Measurements from ENCODE around the gene NAV2. TPM values are rescaled to one million over a fixed set of nuclear protein-coding genes. Genes with fewer than 3 reads are reported as not detected.

Gene NAV2
- total and polyA plus RNA-seq, 9 donors: 25.7 to 70.6 (median 46.1) TPM

DNA sequence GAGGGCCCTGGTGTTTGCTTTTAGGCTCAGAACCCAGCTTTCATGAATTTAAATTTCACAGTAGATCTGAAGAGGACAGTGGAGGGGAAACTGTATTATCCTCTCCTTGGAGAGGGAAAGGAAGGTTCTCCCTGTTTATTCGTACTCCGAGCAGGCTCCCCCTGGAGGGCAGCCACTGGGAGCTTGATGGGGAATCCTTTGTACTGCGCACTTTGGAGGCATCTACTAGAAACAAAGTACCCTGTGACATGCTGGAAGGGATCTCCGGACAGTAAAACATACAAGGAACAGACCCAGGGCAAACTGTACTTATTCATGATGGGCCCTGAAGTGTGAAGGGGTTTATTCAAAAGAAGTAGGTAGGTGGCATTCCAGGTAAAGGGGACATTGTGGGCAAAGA, 27.2 kb downstream of the NAV2 start:
- peaks cover 11% of the 10 kb centered on the region for H3K4me1 ChIP-seq (ENCODE audit: control insufficient read depth, insufficient read depth, low read length)
- WGBS (ENCODE audit: insufficient coverage): 70% methylated on average over 2 of the region's 4 CpGs
- H3K9me3 ChIP-seq (replicated peaks; ENCODE audit: control insufficient read depth, low read depth, low read length): no peaks in the 10 kb centered on the region
- no peak overlapping the region for H3K27ac ChIP-seq (ENCODE audit: low read length)
- no peak for DNase-seq
- no peak overlapping the region for H3K4me3 ChIP-seq (ENCODE audit: low read length)
- H3K36me3 ChIP-seq (ENCODE audit: control insufficient read depth, insufficient read depth, low read length): no peaks in the 10 kb centered on the region
- H3K27me3 ChIP-seq (ENCODE audit: control insufficient read depth, insufficient read depth, low read length): peaks cover 2% of the 10 kb centered on the region

DNA sequence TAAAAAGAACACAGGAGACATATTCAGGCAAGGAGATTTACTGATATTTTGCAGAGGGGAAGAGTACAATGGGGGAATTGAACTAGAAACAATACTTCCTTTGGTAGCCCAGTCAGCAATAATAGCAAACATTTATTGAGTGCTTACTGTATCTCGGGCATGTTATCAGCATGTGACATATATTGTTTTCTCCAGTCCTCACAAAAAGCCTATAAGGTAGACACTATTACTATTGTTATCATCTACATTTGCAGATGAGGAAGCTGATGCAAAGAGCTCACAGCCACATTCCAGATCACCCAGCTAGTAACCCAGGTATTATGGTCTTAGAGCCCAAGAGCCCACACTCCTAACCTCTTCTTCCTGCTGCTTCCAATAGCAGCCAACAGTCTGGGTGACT, 27.9 kb downstream of the NAV2 start:
- Histone ChIP-seq H3K27me3 (ENCODE audit: control insufficient read depth, insufficient read depth, low read length) (peaks cover 2% of the 10 kb centered on the region), H3K9me3 (replicated peaks; ENCODE audit: control insufficient read depth, low read depth, low read length) (no peaks in the 10 kb centered on the region), H3K36me3 (ENCODE audit: control insufficient read depth, insufficient read depth, low read length) (no peaks in the 10 kb centered on the region), H3K4me1 (ENCODE audit: control insufficient read depth, insufficient read depth, low read length) (peaks cover 11% of the 10 kb centered on the region), H3K27ac (ENCODE audit: low read length) (no peak overlapping the region), H3K4me3 (ENCODE audit: low read length) (no peak overlapping the region)
- no peak for DNase-seq
- WGBS (ENCODE audit: insufficient coverage): no CpG with 5 or more reads among the region's 1 CpG

DNA sequence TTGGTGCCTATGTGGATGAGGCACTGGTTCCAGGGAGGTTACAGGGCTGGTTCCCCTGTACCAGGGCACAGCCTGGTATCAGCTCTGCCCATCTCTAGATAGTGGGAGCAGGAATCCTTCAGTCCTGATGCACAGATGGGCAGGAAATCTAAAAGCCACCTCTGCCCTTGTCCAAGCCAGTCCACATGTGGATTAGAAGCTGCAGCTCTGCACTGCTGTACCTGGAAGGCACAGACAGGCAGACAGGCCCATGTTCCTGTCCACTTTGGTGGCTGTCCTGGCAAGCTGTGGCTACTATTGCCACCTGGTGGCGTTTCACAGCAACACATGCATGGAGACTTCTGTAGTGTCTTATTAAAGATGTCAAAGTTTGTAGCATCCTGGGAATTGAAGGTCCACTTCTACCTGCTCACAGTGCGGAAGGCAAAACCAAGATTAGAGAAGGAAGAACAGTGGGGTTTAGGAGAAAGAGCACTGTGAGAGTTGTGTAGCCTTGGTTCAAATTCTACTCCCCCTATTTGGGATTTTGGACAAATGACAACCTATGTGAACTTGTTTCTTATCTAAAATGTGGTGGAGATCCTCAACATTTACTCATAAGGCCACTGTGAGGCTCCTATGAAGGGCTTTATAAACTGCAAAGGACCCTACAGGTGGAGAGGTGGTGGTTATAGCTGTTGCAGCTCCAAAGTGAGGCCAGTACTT, 30.1 kb downstream of the NAV2 start:
- Histone ChIP-seq H3K36me3 (ENCODE audit: control insufficient read depth, insufficient read depth, low read length) (no peaks in the 10 kb centered on the region), H3K9me3 (replicated peaks; ENCODE audit: control insufficient read depth, low read depth, low read length) (no peaks in the 10 kb centered on the region), H3K27me3 (ENCODE audit: control insufficient read depth, insufficient read depth, low read length) (no peaks in the 10 kb centered on the region), H3K4me1 (ENCODE audit: control insufficient read depth, insufficient read depth, low read length) (peaks cover 8% of the 10 kb centered on the region), H3K27ac (ENCODE audit: low read length) (no peak overlapping the region), H3K4me3 (ENCODE audit: low read length) (no peak overlapping the region)
- WGBS (ENCODE audit: insufficient coverage): 17% methylated on average over 2 of the region's 2 CpGs
- peak; percentile 78 for DNase-seq

DNA sequence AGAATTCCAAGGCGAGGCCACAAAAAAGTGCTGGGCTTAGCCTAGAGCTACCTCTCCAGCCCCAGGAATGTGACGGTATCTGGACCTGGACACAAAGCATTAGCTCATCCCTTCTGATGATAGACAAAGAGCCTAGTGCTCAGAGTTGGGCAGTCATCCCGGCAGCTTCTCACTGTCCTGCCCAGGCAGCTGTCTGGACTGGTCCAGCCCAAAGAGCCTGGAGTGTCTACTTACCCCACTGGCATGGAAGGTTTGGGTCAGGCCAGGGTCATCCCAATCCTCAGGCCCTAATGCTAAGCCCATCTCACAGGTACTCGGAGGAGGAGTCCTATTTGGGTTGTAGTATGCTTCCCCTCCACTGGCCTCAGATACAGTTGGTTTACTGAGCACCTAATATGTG, 31.0 kb downstream of the NAV2 start:
- Histone ChIP-seq H3K9me3 (replicated peaks; ENCODE audit: control insufficient read depth, low read depth, low read length) (no peaks in the 10 kb centered on the region), H3K36me3 (ENCODE audit: control insufficient read depth, insufficient read depth, low read length) (no peaks in the 10 kb centered on the region), H3K4me3 (ENCODE audit: low read length) (no peak overlapping the region), H3K4me1 (ENCODE audit: control insufficient read depth, insufficient read depth, low read length) (peaks cover 8% of the 10 kb centered on the region), H3K27me3 (ENCODE audit: control insufficient read depth, insufficient read depth, low read length) (no peaks in the 10 kb centered on the region), H3K27ac (ENCODE audit: low read length) (no peak overlapping the region)
- WGBS (ENCODE audit: insufficient coverage): 87% methylated on average over 2 of the region's 4 CpGs
- no peak for DNase-seq

DNA sequence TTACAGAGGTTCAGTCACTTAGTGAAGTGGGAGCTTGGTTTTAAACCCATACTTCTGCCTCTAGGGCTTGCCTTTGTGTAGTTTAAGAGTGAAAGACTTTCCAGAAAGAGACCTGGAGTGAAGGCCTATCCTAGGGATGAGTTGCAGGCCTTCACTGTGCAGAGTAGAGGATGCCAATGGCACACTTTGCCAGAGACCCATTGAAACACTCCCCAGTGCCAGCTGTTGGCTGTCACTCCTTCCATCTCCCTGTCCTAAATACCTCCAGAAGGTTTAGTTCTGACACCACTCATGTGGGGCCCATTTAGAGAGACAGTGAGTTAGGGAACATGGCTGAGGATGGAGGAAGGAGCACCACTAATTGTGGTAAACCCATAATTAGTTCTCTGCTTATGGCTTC, 31.5 kb downstream of the NAV2 start:
- H3K27me3 ChIP-seq (ENCODE audit: control insufficient read depth, insufficient read depth, low read length): no peaks in the 10 kb centered on the region
- no peak for DNase-seq
- H3K4me1 ChIP-seq (ENCODE audit: control insufficient read depth, insufficient read depth, low read length): peaks cover 8% of the 10 kb centered on the region
- no peak overlapping the region for H3K4me3 ChIP-seq (ENCODE audit: low read length)
- no peak overlapping the region for H3K27ac ChIP-seq (ENCODE audit: low read length)
- no peaks in the 10 kb centered on the region for H3K9me3 ChIP-seq (replicated peaks; ENCODE audit: control insufficient read depth, low read depth, low read length)
- H3K36me3 ChIP-seq (ENCODE audit: control insufficient read depth, insufficient read depth, low read length): no peaks in the 10 kb centered on the region

DNA sequence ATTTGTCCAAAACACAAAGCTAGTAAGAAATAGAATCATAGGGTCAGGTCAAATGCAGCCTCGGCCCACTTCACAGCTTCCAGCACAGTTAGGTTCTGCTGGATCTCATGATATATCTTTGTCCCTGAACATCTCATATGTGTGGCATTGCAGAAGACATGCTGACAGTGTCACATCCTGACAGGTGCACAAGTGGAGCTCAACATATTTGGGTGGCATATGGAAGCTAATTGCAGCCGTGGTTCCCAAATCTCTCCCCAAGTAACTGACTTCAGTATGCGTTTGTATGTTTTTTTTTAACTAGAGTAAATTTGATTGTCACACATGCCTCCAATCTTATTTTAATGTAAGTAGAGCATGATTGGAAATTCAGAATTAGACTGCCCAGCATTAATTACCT, 33.4 kb downstream of the NAV2 start:
- no CpG with 5 or more reads among the region's 3 CpGs for WGBS (ENCODE audit: insufficient coverage)
- Histone ChIP-seq H3K4me1 (ENCODE audit: control insufficient read depth, insufficient read depth, low read length) (peaks cover 8% of the 10 kb centered on the region), H3K9me3 (replicated peaks; ENCODE audit: control insufficient read depth, low read depth, low read length) (no peaks in the 10 kb centered on the region), H3K4me3 (ENCODE audit: low read length) (no peak overlapping the region), H3K36me3 (ENCODE audit: control insufficient read depth, insufficient read depth, low read length) (no peaks in the 10 kb centered on the region), H3K27me3 (ENCODE audit: control insufficient read depth, insufficient read depth, low read length) (no peaks in the 10 kb centered on the region), H3K27ac (ENCODE audit: low read length) (no peak overlapping the region)
- no peak for DNase-seq

DNA sequence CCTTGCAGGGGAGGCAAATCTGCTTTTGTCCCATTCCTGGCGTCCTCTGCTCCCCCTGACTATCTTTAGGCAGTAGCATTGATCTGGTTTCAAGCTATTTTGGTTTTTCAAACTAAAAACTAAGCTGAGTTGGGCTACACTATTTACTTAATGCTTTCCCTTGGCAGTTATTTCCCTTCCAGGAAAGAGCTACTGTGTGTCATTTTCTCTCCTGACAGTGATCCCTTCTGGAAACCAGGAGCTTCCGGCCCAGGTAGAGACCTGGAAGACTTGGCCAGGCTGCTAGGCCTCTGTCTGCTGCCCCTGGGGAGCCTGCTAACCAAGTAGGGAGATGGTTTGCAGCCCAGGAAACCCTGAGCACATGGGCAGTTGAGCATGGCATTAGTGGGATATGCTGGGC, 35.0 kb downstream of the NAV2 start:
- 79% methylated on average over 2 of the region's 2 CpGs for WGBS (ENCODE audit: insufficient coverage)
- no peak for DNase-seq
- Histone ChIP-seq H3K4me1 (ENCODE audit: control insufficient read depth, insufficient read depth, low read length) (peaks cover 8% of the 10 kb centered on the region), H3K9me3 (replicated peaks; ENCODE audit: control insufficient read depth, low read depth, low read length) (no peaks in the 10 kb centered on the region), H3K4me3 (ENCODE audit: low read length) (no peak overlapping the region), H3K27me3 (ENCODE audit: control insufficient read depth, insufficient read depth, low read length) (no peaks in the 10 kb centered on the region), H3K27ac (ENCODE audit: low read length) (no peak overlapping the region), H3K36me3 (ENCODE audit: control insufficient read depth, insufficient read depth, low read length) (no peaks in the 10 kb centered on the region)

DNA sequence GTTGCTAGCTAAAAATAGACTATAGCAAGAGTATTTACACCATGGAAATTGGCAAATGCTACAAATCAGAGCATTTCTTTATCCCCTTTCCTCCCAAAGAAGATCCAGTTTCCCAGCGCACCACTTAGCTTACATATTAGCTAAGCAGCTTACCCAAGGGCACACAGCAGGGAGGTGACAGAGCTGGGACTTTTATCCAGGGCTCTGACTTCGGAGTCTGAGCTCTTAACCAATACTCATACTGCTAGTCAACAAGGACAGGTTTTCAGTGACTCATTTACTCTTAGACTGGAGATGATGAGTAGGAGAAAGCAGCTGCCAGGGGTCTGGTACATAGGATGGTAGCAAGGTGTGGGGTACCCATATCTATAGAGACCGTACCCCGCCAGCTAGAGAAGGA, 38.4 kb downstream of the NAV2 start:
- DNase-seq: no peak
- H3K4me3 ChIP-seq (ENCODE audit: low read length): no peak overlapping the region
- no peaks in the 10 kb centered on the region for H3K27me3 ChIP-seq (ENCODE audit: control insufficient read depth, insufficient read depth, low read length)
- no peaks in the 10 kb centered on the region for H3K9me3 ChIP-seq (replicated peaks; ENCODE audit: control insufficient read depth, low read depth, low read length)
- no CpG with 5 or more reads among the region's 4 CpGs for WGBS (ENCODE audit: insufficient coverage)
- H3K27ac ChIP-seq (ENCODE audit: low read length): no peak overlapping the region
- H3K36me3 ChIP-seq (ENCODE audit: control insufficient read depth, insufficient read depth, low read length): no peaks in the 10 kb centered on the region
- H3K4me1 ChIP-seq (ENCODE audit: control insufficient read depth, insufficient read depth, low read length): no peaks in the 10 kb centered on the region

DNA sequence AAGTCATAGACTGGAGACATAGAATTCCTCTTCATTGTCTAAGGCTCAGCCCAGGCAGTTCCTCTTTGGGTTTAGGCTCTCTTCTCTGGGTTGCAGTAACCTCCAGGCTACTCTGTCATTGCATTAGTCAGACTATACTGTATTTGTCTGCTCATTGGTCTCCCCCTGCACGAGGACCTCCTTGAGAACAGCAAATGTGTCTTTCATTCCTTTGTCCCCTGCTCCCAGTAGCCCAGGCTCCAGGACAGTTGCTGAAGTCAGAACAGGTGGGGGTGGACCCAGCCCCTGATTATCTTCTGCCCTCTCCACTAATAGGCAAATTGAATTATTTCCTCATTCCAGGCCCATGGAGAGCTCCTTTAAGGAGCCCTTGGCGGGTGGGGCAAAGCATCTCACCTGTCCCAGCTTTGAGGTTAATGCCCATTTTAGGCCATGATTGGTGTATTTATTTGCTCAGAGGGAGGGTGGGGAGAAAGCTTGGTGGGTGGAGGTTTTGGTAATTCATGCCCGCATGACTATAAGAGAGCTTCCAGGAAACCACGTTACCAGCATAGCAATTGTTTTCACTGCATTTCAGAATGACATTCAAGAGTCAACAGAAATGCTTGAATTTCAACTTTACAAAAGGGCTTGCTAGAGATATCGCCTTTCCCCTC, 40.9 kb downstream of the NAV2 start:
- Histone ChIP-seq H3K27me3 (ENCODE audit: control insufficient read depth, insufficient read depth, low read length) (no peaks in the 10 kb centered on the region), H3K4me3 (ENCODE audit: low read length) (no peak overlapping the region), H3K36me3 (ENCODE audit: control insufficient read depth, insufficient read depth, low read length) (no peaks in the 10 kb centered on the region), H3K27ac (ENCODE audit: low read length) (no peak overlapping the region), H3K4me1 (ENCODE audit: control insufficient read depth, insufficient read depth, low read length) (peaks cover 8% of the 10 kb centered on the region), H3K9me3 (replicated peaks; ENCODE audit: control insufficient read depth, low read depth, low read length) (no peaks in the 10 kb centered on the region)
- 90% methylated on average over 3 of the region's 5 CpGs for WGBS (ENCODE audit: insufficient coverage)
- no peak for DNase-seq

DNA sequence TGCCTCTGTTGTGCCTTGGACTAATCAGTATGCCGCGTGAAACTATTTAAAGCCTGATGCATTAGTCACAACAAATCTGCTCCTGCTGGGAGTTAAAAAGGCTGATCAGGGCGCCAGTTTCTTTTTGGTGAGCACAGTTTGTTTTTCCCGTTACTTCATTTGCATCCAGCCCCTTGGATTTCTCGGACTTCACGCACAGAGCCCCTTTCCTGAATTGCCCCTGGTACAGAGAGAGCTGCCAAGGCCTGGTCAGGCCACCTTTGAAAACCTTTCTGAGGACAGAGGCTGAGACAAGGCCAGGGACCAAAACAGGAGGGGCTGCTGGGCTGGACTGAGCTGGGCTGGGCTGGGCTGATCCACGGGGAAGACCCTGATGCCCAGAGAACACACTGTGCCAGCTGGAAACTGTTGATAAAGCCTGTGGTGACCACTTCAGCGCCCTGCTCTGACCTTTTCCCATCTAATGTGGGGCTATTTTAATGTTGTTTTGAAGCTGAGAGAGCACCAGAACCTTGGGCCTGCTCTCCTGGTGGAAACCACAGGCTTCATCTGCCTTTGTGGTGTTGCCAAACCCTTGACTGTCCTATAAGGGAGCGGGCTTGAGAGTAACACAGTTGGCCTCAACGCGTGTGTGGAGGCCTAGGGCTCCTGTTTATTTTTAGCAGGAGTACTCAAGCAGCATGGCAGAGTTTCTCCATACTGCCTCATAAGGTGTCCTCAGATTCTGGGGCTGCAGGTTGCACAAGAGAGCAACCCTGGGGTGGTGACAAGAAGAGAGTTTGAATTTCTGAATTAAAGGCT, 44.2 kb downstream of the NAV2 start:
- Histone ChIP-seq H3K36me3 (ENCODE audit: control insufficient read depth, insufficient read depth, low read length) (no peaks in the 10 kb centered on the region), H3K9me3 (replicated peaks; ENCODE audit: control insufficient read depth, low read depth, low read length) (no peaks in the 10 kb centered on the region), H3K27ac (ENCODE audit: low read length) (no peak overlapping the region), H3K27me3 (ENCODE audit: control insufficient read depth, insufficient read depth, low read length) (no peaks in the 10 kb centered on the region), H3K4me1 (ENCODE audit: control insufficient read depth, insufficient read depth, low read length) (peaks cover 8% of the 10 kb centered on the region), H3K4me3 (ENCODE audit: low read length) (no peak overlapping the region)
- no peak for DNase-seq
- WGBS (ENCODE audit: insufficient coverage): 49% methylated on average over 10 of the region's 11 CpGs
